Testis (tissue), 2 donors: ENCODE measurements around the gene BCCIP.

Source experiments
- POLR2A ChIP-seq: fragments of 450-650 bp; IDR thresholded peaks from one replicate; pipeline ENCODE4 v1.6.1; 2017; ENCODE audit warnings: antibody characterized with exemption, mild to moderate bottlenecking, moderate library complexity
- TF ChIP-seq, protein P1 (sequence below), 3 experiments: fragments of 450-650 bp in 2 of 3; fragments of 200-600 bp in 1 of 3; sonication (generic) in 1 of 3; IDR thresholded peaks; one replicate each; pipeline ENCODE4 v1.5.1; 2016 to 2019; ENCODE audit warnings: antibody characterized with exemption in 3 of 3, mild to moderate bottlenecking in 2 of 3, moderate library complexity in 1 of 3

DNA sequence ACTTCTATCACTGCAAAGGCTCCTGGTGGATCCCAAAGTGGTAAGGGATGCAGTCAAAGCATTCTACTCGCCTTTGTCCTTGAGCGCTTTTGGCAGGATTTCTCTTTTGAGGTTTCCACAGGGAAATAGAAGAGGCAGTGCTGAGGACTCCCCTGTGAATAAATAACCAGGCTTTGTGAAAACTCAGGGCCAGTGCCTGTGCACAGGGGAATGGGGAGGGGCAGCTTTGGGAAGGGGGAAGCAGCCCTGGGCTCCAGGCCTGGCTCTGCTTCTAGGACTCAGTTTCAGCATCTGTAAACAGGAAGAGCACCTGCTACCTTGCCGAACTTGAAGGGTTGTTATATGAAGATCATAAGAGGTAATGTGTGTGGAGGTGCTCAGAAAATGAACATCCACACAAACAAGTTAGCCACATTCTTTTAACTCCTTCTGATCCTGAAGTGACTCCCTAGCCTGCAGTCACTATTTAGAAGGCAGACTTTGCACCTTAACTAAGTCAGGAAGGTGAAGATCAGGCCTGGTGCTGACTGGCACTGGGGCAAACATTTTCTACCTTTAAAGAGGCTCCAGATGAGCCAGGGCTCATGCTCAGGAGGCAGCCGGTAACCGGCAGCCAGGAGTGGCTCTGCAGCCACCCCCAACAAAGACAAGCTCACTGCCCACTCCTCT is 25.2 kb upstream of the BCCIP start:
- TF ChIP-seq, protein P1, sequence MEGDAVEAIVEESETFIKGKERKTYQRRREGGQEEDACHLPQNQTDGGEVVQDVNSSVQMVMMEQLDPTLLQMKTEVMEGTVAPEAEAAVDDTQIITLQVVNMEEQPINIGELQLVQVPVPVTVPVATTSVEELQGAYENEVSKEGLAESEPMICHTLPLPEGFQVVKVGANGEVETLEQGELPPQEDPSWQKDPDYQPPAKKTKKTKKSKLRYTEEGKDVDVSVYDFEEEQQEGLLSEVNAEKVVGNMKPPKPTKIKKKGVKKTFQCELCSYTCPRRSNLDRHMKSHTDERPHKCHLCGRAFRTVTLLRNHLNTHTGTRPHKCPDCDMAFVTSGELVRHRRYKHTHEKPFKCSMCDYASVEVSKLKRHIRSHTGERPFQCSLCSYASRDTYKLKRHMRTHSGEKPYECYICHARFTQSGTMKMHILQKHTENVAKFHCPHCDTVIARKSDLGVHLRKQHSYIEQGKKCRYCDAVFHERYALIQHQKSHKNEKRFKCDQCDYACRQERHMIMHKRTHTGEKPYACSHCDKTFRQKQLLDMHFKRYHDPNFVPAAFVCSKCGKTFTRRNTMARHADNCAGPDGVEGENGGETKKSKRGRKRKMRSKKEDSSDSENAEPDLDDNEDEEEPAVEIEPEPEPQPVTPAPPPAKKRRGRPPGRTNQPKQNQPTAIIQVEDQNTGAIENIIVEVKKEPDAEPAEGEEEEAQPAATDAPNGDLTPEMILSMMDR (IDR thresholded peaks at IDR 0.05) = no peak
- TF ChIP-seq POLR2A = no peak
